Natural killer cell treated with Interleukin-12 subunit alpha and Interleukin-12 subunit beta and Interleukin-15 and Interleukin-18, amount 100 ng/mL, for 72 hours (primary cell): ENCODE results near the gene ETV3L. TPM values are rescaled to one million over a fixed set of nuclear protein-coding genes. Genes with fewer than 3 reads are reported as not detected.
"Not testable (repeated sequence)": the region's sequence is repeated elsewhere in the genome, so short reads cannot be mapped to it uniquely, and the experiment has no call there.

Experiments
- ATAC-seq, 2 donors: fragments of 150-1000 bp; cut with Tn5 transposase in 1 of 2; sonication (Bioruptor Pico), chemical (Tn5 transposase) in 1 of 2; 2 replicates each; pipeline ENCODE4 v1.10.0; 2021
- DNase-seq: peaks from one replicate; pipeline ENCODE4 v3.0.0; 2022; ENCODE audit warnings: low spot score
- H3K27ac Mint-ChIP-seq, 2 donors: 1 replicate in 1 of 2; 2 replicates in 1 of 2; pipeline ENCODE4 v1.8.0; 2022; ENCODE audit warnings: mixed read lengths in 2 of 2, mild to moderate bottlenecking in 1 of 2, moderate library complexity in 1 of 2
- H3K27me3 Mint-ChIP-seq, 2 donors: 1 replicate in 1 of 2; 2 replicates in 1 of 2; pipeline ENCODE4 v1.8.0; 2022; ENCODE audit warnings: mixed read lengths in 2 of 2
- H3K36me3 Mint-ChIP-seq: one replicate; pipeline ENCODE4 v1.8.0; 2022; ENCODE audit warnings: mixed read lengths
- H3K4me1 Mint-ChIP-seq, 2 donors: 1 replicate in 1 of 2; 2 replicates in 1 of 2; pipeline ENCODE4 v1.8.0; 2022; ENCODE audit warnings: low read depth in 2 of 2, mixed read lengths in 2 of 2, mild to moderate bottlenecking in 1 of 2
- H3K4me3 Mint-ChIP-seq: one replicate; pipeline ENCODE4 v1.8.0; 2022; ENCODE audit warnings: mixed read lengths
- H3K9me3 Mint-ChIP-seq: 2 replicates; pipeline ENCODE4 v1.8.0; 2022; ENCODE audit warnings: mixed read lengths
- total RNA-seq, 2 donors: library from RNA; stranded (reverse); gene quantifications; one replicate each; pipeline ENCODE4 v1.2.3, GENCODE V29; 2022

Gene ETV3L
- total RNA-seq, 2 donors from 2014 or later: 1.7 to 3.6 TPM

DNA sequence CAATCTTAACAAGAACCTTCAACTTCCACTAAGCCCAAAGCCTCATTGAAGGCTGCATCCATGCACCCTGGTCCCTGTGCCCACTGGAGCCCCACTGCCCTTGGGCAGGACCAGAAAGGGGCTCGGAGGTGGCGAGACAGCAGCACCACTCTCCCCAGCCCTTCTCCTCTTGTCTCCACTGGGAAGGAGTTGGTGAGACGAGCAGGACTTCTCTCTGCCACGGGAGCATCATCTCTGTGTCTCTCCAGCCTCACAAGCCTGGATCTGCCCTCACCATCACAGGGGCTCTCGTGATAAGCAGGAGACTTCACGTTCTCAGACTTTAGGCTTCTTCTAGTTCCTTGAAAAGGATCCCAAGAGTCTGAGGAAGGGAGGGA lies 7.2 kb upstream of the ETV3L start:
- no peak for DNase-seq
- peak overlapping the region; percentile 90 to 93 for H3K27ac Mint-ChIP-seq
- H3K36me3 Mint-ChIP-seq: peaks cover 5% of the 10 kb centered on the region
- H3K4me3 Mint-ChIP-seq: peak overlapping the region; percentile 79
- H3K27me3 Mint-ChIP-seq: peaks cover 4 to 17% of the 10 kb centered on the region in 2 donors
- no peak for ATAC-seq
- no peaks in the 10 kb centered on the region for H3K9me3 Mint-ChIP-seq
- peaks cover 56 to 74% of the 10 kb centered on the region in 2 donors for H3K4me1 Mint-ChIP-seq

DNA sequence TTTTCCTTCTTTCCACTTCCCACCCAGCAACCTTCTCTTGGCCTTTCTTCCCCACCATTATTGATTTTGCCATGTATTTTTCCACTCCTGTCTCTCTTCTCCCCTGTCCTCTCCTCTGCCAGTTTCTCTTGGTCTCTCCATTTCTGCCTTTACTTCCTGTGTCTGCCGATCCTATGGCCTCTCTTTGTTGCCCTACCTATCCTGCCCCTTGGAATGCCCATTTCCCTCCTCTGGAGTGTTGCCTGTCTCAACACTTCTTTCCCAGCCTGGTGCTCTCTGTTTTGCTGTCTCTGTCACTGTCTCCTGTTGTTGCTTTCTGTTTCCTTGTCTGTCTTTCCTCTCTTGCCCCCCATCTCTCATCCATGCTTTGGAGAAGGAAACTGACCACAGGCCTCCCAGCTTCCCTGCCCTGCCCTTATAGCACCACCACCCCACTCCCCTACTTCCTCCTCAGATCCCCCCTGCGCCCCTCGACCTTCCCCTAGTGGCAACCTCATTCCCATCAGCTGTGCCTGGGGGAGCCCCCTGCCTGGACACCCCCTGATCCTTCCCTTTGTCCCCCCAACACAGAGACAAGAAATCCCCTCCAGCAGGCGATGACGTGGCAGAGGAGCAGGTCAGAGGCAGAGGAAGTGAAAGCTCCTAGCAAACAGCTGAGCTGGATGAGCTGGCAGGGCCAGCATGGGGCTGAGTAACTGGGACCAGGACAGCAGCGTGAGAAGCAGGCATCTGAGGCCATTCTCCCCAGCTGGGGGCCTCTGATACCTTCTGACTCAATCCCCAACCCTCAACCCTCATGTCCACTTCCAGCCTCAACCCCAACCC lies 6.6 kb upstream of the ETV3L start:
- Mint-ChIP-seq H3K9me3 (no peaks in the 10 kb centered on the region), H3K4me1 (peaks cover 56 to 70% of the 10 kb centered on the region in 2 donors), H3K36me3 (peaks cover 5% of the 10 kb centered on the region), H3K27ac (peak overlapping the region; percentile 90 to 93), H3K27me3 (peaks cover 4 to 17% of the 10 kb centered on the region in 2 donors), H3K4me3 (peak overlapping the region; percentile 79)
- DNase-seq: peak; percentile 89
- peak; percentile 94 to 95 for ATAC-seq

DNA sequence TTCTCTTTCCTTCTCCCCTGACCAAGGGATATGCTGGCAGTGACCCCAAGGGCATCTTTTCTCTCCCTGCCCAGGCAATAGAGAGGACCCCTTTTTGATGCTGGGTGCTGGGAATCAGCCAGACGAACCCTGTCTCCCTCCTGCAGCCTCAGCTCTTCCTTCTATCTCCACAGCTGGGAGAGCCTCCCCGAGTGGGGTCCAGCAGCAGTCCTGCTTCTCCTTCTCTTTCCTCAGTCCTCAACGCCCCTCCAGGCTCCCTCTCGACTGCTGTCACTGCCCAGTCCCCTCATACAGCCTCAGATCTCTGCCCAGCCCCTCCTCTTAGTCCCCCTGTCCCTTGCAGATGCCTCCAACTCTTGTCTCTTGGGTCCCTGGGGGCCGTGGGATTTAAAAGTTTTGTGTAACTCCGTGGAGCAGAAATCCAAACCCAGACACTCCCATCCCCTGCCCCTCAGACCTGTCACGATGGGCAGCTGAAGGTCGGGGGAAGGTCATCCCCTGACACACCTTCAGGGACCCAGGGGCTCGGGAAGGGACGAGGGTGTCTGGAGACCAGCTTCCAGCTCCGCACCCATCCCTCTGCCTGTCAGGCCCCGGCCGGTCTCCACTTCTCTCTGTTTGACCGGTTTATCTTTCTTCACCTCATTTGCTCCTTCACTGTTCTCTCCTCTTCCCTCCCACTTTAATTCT lies 5.8 kb upstream of the ETV3L start:
- Mint-ChIP-seq H3K9me3 (no peaks in the 10 kb centered on the region), H3K4me1 (peaks cover 56 to 69% of the 10 kb centered on the region in 2 donors), H3K27me3 (peaks cover 4 to 17% of the 10 kb centered on the region in 2 donors)

DNA sequence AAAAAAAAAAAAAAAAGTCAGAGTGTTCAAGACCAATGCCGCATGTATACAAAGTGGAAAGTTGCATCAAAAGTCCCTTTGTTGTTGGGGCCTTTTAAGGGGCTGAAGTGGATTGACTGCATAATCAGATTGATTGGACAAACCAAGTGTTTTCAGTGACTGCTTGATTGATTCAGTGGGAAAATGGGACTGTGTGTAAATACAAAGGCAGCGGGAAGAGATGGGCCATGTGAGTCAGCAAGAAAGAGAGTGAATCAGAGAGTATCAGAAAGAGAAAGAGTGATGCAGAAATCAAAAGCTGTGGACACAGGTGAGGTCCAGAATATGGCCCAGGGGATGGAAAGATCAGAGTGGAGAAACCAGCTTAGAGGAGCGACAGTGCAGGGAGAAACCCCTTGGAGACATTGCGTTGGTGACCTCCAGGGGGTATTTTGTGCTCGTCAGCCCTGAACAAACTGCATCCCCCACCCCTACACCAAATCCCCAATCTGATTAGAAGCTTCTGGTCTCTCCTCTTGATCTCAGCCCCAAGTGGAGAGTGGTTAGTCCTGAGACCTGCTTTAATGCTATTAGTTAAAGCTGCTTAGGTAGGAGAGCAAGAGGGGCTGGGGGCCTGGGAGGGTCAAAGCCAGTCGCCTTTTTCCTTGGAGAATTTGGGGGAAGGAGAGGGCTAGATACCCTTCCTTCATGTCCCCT lies 5.1 kb upstream of the ETV3L start:
- Mint-ChIP-seq H3K36me3 (peaks cover 5% of the 10 kb centered on the region), H3K4me3 (peak overlapping the region; percentile 50), H3K4me1 (peaks cover 56 to 64% of the 10 kb centered on the region in 2 donors), H3K27me3 (peaks cover 4 to 17% of the 10 kb centered on the region in 2 donors), H3K9me3 (no peaks in the 10 kb centered on the region), H3K27ac (peak overlapping the region; percentile 90 to 93)
- no peak for ATAC-seq
- DNase-seq: no peak

More for the DNA sequence above, 5.8 kb upstream of the ETV3L start:
- peaks cover 5% of the 10 kb centered on the region for H3K36me3 Mint-ChIP-seq
- ATAC-seq (no peak), DNase-seq (no peak)
- H3K4me3 Mint-ChIP-seq: peak overlapping the region; percentile 79
- peak overlapping the region; percentile 90 to 93 for H3K27ac Mint-ChIP-seq

DNA sequence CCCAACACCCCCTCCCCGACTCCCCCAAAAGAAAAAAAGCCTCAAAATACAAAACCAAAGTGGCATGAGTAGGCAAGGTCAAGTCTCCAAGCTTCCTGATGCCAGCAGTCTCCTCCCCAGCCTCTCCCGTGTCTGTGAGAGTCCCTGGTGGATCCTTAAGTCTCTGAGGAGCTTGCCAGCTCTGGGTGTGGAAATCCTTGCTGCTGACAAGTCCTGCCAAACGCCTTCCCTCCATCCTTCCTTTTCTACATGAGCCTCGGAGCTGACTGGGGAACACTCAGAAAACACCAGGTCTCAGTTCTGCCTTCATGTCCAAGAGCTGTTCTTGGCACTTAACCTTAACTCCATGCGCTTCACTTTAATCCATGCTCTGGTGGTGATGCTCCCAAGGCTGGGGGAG lies 3.7 kb upstream of the ETV3L start:
- ATAC-seq: no peak
- DNase-seq: no peak
- Mint-ChIP-seq H3K4me3 (peak overlapping the region; percentile 46), H3K36me3 (peaks cover 5% of the 10 kb centered on the region), H3K4me1 (peaks cover 51 to 74% of the 10 kb centered on the region in 2 donors), H3K27ac (peak overlapping the region; percentile 90 to 93), H3K9me3 (no peaks in the 10 kb centered on the region), H3K27me3 (peaks cover 4 to 12% of the 10 kb centered on the region in 2 donors)

DNA sequence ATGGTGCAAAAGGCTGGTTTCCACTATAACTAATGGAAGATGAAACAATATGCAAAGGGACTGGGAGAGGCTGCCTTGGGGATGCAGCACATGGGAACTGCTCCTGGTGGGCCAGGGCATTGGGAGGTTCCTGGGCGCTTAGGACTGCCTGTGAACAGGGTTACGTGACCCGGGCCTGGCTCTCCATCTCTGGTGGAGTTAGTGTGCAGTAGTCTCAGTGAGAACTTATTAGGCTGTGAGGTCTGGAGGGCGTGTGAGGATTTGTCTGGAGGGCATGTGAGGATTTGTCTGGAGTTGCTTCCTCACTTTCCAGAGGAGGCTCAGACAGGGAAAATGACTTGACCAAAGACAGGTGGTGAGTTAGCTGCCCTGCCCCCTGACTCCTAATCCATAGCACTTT lies 1.5 kb upstream of the ETV3L start:
- Mint-ChIP-seq H3K36me3 (peaks cover 4% of the 10 kb centered on the region), H3K27me3 (peaks cover 0 to 7% of the 10 kb centered on the region in 2 donors), H3K4me1 (peaks cover 34 to 61% of the 10 kb centered on the region in 2 donors), H3K27ac (peak overlapping the region in 1 of 2 donors; percentile 45), H3K9me3 (no peaks in the 10 kb centered on the region), H3K4me3 (no peak overlapping the region)
- no peak for DNase-seq
- ATAC-seq: no peak

DNA sequence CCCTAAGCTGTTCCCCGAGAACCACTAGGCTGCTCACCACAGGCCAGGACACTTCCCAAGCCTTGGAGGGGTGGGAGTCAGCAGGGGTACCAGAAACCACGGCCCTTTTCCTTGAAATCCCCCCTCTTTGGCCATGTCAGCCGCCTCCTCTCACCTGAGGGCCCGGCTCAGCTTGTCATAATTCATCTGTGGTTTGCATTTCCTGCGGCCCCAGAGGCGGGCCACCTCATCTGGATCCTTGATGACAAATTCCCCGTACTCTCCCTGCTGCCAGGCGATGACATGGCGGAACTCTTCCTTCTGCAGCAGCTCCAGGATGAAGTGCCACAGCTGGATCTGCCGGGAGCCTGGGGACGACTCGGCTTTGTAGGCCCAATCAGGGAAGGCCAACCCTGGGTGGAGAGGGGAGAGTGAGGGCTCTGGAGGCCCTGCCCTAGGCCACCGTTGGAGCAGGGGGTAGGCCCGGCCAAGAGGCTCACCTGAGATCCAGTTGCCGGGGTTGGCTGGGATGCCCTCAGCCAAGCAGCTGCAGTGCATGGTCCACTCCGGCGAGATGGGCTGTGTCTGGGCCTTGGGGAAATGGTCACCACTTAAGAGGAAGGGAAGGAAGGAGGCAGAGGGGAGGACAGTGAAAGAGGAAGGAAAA lies 498 bp downstream of the ETV3L start:
- not testable (repeated sequence) for DNase-seq, H3K36me3 Mint-ChIP-seq, H3K9me3 Mint-ChIP-seq, H3K27me3 Mint-ChIP-seq
- peak overlapping the region; percentile 6 for H3K4me3 Mint-ChIP-seq
- H3K27ac Mint-ChIP-seq: peak overlapping the region in 1 of 2 donors; percentile 86
- H3K4me1 Mint-ChIP-seq: peaks cover 15 to 48% of the 10 kb centered on the region in 2 donors
- peak; percentile 50 to 53 for ATAC-seq

DNA sequence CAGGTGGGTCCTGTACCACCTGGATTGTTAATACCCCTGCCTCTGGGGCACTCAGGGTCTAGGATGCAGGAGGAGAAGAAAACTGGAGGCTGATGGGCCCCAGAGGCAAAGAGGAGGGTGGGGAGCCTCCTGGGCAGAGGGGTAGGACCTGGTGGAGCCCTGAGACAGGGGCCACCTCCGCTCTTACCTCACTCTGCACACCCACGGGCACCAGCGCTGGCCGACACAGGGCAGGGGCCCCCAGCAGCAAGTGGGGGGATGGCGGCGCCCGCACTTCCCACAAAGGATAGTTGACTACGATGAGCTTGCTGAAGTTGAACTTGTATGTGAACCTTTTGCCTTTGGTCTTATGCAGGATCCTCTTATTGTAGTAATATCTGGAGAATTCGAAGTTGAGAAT lies 1.1 kb downstream of the ETV3L start:
- H3K9me3 Mint-ChIP-seq: no peaks in the 10 kb centered on the region
- peaks cover 12 to 45% of the 10 kb centered on the region in 2 donors for H3K4me1 Mint-ChIP-seq
- DNase-seq (no peak), ATAC-seq (peak in 1 of 2 donors; percentile 15)
- H3K27me3 Mint-ChIP-seq: no peaks in the 10 kb centered on the region
- H3K36me3 Mint-ChIP-seq: no peaks in the 10 kb centered on the region
- peak overlapping the region; percentile 6 for H3K4me3 Mint-ChIP-seq
- peak overlapping the region in 1 of 2 donors; percentile 86 for H3K27ac Mint-ChIP-seq

DNA sequence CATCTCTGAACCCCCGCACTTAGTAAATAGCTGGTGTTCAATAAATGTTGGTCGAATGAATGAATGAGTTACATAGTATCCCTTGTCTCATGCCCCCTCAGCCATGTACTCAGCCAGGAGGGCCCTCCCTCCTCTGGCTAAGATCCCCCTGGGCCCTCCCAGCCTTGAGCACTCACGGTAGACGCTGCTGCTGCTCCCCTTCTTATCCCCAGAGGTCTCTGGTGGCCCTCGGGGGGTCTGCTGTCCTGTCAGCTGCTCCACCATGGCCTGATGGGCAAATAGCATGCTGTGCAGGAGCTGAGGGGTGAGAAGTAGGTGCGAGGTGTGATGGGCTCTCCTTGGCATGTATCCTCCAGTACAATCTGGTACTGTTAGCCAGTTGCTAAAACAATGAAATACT lies 1.9 kb downstream of the ETV3L start:
- Mint-ChIP-seq H3K36me3 (no peaks in the 10 kb centered on the region), H3K4me3 (no peak overlapping the region), H3K27me3 (no peaks in the 10 kb centered on the region), H3K27ac (peak overlapping the region in 1 of 2 donors; percentile 86), H3K9me3 (no peaks in the 10 kb centered on the region), H3K4me1 (peaks cover 4 to 39% of the 10 kb centered on the region in 2 donors)
- DNase-seq: no peak
- ATAC-seq: no peak

DNA sequence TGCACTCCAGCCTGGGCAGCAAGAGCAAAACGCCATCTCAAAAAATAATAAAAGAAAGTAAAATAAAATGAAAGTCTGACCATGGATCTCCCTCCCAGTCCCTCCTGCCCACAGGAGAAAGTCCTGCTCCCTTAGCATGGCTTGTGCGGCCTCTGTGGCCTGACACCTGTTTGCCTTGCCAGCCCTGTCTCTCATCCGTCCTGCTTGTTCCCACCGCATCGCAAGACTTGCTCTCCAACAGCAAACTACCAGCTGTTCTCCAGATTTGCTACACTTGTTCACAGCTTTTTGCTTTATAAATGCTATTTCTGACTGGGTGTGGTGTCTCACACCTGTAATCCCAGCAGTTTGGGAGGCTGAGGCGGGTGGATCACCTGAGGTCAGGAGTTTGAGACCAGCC lies 2.7 kb downstream of the ETV3L start:
- no peak overlapping the region for H3K27ac Mint-ChIP-seq
- no peak overlapping the region for H3K4me3 Mint-ChIP-seq
- H3K27me3 Mint-ChIP-seq: no peaks in the 10 kb centered on the region
- ATAC-seq: no peak
- H3K4me1 Mint-ChIP-seq: peaks cover 0 to 35% of the 10 kb centered on the region in 2 donors
- H3K36me3 Mint-ChIP-seq: no peaks in the 10 kb centered on the region
- DNase-seq: no peak
- H3K9me3 Mint-ChIP-seq: no peaks in the 10 kb centered on the region

DNA sequence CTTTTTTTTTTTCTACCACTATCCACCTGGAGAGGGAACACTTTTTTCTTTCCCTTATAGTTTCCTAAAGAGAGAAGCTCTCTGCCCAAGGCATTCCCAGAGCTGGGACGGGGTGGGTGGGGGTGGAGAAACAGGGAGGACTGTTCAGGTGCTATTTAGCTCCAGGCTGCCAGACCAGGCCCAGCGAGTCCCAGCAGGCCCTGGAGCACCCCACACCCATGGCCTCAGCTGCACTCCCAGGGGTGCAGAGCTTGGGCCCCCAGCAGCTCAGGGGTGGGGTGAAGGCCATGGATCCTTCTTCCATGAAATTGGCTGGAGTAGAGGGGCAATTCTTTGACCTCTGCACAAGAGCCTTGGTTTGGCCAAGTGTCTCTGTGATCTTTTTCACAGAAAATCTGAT lies 4.1 kb downstream of the ETV3L start:
- no peaks in the 10 kb centered on the region for H3K9me3 Mint-ChIP-seq
- no peaks in the 10 kb centered on the region for H3K36me3 Mint-ChIP-seq
- no peak for DNase-seq
- H3K4me3 Mint-ChIP-seq: no peak overlapping the region
- ATAC-seq: no peak
- no peak overlapping the region for H3K27ac Mint-ChIP-seq
- no peaks in the 10 kb centered on the region for H3K27me3 Mint-ChIP-seq
- peaks cover 0 to 31% of the 10 kb centered on the region in 2 donors for H3K4me1 Mint-ChIP-seq

DNA sequence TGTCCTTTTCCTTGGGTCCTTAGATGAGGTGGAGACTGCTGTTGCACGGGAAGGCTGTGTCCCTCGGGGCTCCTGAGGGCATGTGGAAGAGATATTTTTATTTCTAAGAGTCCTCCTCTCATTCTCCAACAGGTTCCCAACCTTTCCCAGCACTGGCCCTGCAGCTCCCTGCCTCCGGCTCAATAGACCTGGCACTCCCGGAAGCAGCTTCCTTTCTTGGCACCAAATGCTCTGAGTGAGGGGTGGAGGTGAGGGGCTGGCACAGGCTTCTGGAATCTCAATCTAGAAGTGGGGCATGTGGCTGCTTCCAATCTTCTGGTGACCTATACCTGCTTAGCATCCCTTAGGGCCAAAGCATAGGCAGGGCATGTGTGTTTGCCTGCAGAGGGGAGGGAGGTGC lies 4.5 kb downstream of the ETV3L start:
- no peak overlapping the region for H3K27ac Mint-ChIP-seq
- no peaks in the 10 kb centered on the region for H3K9me3 Mint-ChIP-seq
- no peaks in the 10 kb centered on the region for H3K36me3 Mint-ChIP-seq
- DNase-seq (no peak), ATAC-seq (no peak)
- peaks cover 0 to under 1% of the 10 kb centered on the region in 2 donors for H3K27me3 Mint-ChIP-seq
- no peak overlapping the region for H3K4me3 Mint-ChIP-seq
- peaks cover 0 to 35% of the 10 kb centered on the region in 2 donors for H3K4me1 Mint-ChIP-seq

DNA sequence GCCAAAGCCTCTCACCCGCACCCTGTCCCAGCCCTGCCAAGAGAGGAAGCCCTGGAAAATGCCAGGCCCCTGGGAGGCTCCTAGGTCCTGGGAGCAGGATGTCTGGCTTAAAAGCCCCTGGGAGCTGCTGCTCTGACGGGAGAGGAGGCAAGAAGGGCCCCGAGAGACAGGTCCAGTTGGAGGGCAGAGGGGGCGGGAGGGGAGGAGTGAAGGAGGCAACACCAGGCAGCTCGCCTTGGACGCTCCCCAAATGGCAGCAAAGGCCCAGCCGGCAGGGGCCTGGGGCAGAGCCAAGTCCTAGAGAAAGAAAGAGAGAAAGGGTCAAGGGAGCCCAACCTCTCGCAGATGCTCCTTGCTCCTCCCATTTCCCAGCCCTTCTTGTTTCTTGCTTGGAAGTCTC lies 6.8 kb downstream of the ETV3L start:
- peaks cover 0 to 22% of the 10 kb centered on the region in 2 donors for H3K4me1 Mint-ChIP-seq
- H3K27ac Mint-ChIP-seq: peak overlapping the region in 1 of 2 donors; percentile 69
- ATAC-seq (no peak), DNase-seq (no peak)
- H3K4me3 Mint-ChIP-seq: no peak overlapping the region
- no peaks in the 10 kb centered on the region for H3K9me3 Mint-ChIP-seq
- H3K36me3 Mint-ChIP-seq: no peaks in the 10 kb centered on the region
- H3K27me3 Mint-ChIP-seq: peaks cover 0 to 2% of the 10 kb centered on the region in 2 donors
